Measurements from ENCODE around the gene NR1H4.
A peak's percentile ranks its signal among the peaks of the same experiment; 100 is the strongest.
"Not testable (repeated sequence)": the region's sequence is repeated elsewhere in the genome, so short reads cannot be mapped to it uniquely, and the experiment has no call there.

Gene NR1H4

DNA sequence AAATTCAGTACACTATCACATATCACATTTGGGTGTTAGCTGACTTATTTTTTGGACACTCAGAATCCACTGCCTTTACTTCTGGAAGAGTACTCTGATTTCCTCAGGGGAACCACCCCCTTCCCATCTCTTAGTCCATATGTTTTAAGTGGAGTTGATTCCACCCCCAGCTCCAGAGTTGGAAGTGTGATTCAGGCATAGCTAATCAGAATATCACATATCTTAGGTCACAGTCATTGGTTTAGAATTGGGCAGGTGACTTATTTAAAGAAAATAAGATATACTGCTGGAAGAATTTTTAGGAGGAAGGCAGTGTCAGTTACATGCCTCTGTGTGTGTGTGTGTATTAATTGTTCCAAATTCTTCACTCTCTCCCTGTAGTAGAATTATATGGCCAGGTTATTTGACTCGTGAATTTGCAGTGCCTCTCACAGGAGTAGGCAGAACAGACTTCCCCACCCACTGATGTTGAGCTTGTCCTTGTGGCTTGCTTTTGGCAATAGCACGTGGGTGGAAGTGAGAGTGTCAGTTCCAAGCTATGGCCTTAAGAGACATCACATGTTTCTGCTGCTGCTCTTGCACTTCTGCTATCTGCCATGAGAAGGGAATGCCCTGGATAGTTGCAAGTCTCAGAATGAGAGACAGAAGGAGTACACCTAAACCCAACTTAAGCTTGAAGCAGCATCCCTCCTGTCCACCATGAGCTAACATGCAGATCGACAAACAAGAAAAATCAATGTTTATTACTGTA lies 93.4 kb downstream of the NR1H4 start:
- DNase-seq (ENCODE audit: low read depth in 3 of 3, low spot score in 1 of 3), result no peak

DNA sequence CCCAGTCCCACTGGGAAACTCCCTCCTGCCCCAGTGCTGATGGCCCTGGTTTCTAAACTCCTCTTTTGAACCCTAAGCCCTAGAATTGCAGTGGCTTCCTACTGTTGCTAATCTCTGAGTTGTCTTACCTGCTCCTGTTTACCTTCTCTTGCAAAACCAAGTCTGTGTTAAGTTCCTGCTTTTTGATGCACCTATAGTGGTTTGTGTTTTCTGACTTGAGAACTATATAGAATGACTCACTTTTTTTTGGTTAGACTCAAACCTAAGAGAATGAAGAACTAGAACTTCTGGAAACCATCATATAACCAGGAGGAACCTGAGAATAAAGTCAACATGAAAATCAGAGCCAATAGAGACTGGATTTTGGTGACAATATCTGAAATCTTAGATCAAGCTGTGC lies 94.3 kb downstream of the NR1H4 start:
- no peak for DNase-seq (ENCODE audit: low read depth in 3 of 3, low spot score in 1 of 3)

DNA sequence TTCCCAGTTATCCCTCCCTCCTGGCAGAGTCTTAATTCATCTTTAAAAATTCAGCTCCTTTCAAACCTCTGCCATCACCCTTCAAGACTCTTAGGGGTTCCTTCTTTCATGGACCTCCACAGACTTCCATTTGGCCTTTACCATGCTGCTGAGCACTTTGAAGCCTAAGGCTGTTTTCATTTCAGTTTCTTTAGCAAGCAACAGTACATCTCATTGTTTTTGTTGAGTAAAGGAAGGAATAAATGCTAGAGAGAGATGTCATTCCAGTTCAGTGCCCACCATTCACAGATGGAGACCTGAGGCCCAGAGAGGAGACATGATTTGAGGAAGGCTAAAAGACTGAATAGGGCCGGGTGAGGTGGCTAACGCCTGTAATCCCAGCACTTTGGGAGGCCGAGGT lies 98.5 kb downstream of the NR1H4 start:
- DNase-seq (ENCODE audit: low read depth in 3 of 3, low spot score in 1 of 3), result no peak

DNA sequence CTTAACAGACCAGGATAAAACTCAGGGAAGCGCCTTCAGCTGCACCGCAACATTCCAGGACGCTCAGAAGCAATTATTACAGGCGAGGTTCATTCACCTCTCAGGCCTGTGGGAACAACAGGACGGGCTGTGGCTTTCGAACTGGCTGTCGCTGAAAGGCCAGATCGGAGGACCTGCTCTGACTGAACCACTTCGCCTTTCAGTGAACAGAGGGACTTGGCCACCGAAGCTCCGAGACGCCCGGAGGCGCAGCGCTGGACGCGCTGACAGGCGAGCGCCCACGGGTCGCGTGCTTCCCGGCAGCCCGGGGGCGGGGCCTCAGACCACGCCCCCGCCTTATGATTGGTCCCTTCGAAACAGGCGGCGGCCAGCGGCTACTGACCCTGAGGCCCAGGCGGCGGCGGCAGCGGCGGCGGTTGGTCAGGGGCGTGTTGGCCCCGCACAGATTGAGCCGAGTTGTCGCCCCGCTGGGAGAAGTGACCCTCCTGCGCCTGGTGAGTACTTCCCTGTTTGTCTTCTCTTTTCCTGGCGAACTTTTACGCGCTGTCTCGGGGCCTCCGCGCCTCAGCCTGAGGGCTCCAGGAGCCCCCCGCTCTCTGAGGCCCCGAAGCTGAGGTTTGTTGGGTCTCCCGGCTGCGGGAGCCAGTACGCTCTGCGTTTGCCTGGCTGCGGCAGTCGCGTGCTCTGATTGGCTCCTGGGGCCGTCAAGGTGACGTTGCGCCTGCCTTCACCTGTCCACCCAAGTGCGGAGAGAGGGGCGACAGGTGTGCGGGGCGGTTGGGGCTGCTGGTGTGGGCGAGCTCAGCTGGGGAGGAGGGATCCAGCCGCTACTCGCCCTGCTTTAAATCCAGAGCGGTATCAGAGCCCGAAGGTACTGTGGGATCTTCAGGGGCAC lies 99.9 kb downstream of the NR1H4 start, which contains the start of gene GAS2L3:
Gene GAS2L3 (plus strand): TSS at position 393 of the 895 bp plus-strand sequence. CDS start 21,221 bp downstream, outside the sequence.
- peak in 1 of 3 donors; percentile 38 for DNase-seq (ENCODE audit: low read depth in 3 of 3, low spot score in 1 of 3)

DNA sequence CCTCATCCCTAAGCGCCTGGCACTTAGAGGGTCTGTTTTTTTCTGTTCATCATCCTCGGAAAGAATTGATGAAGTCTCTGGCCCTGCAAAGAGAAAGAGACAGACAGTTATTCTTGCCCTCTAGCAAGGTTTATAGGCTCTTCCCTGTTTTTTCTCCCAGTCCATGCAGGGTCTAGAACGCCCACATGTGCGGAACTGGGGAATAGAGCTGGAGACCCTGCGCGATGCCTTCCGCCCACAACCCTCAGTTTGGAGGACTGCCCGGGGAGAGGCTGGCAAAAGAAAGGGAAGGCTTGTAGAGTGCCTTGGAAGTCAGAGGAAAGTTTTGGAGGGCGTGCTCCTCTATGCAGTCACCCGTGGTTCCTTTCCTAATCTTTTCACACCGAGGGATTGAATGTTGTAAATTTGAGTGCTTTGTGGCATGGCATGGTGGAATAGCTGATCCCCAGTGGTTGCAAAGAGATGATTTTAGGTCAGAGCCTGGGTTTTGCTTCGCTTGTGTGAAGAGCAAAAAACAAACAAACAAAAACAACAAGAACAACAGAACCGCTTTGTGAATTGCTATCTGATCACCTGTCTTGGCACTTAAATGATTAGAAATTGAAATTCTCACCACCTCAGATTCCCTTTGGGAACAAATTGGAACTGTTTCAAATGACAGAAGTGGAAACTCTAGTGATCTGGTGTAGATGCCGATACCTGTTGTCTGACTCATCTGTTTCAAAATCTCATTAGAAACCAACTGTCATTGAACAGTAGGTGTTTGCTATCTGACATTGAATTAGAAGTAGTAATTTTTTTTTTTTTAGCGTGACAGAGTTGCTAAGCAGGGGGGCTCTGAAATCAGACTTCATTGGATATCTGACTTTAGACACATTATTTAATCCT lies 100.8 kb downstream of the NR1H4 start:
- no peak for DNase-seq (ENCODE audit: low read depth in 3 of 3, low spot score in 1 of 3)

DNA sequence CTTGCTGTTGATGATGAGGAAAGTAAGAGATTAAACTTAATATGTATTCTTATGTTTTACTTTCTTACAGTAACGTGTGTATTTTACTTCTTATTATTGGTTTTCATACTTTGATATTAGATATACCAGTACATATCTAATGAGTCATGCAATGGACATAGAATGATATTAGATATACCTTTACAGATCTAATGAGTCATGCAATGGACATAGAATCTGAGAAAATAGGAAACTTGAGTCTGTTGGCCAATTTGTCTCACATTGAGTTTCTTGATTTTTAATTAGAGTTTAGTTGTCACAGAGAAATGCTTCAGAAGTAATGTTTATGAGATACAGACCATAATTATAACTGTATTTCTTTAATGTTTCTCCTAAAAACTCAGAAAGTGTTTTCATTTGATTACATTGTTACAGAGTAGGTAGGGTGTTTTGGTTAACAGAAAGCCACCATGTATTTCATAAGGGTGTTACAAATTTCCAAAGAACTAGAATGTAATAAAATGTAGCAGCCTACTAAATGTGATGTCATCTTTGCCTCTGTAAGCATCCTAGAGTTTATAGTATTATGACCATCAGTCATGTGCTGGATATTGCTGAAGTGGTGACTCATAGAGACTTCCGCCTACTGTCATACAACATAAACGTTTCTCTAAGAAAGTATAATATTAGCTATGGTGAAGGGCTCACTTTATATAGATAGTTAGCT lies 102.8 kb downstream of the NR1H4 start:
- no peak for DNase-seq (ENCODE audit: low read depth in 3 of 3, low spot score in 1 of 3)

DNA sequence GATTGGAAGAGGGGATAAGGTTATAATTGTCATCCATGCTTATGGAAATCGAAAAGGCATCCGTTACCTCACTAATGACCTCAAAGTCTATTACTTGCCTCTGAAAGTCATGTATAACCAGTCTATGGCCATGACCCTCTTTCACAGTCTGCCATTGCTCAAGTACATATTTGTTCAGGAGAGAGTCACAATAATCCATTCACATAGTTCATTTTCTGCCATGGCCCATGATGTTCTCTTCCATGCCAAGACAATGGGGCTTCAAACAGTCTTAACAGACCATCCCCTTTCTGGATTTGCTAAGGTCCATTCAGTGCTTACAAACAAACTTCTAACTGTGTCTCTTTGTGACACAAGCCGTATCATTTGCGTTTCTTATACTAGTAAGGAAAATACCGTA lies 105.3 kb downstream of the NR1H4 start:
- DNase-seq (ENCODE audit: low read depth in 3 of 3, low spot score in 1 of 3), result no peak

DNA sequence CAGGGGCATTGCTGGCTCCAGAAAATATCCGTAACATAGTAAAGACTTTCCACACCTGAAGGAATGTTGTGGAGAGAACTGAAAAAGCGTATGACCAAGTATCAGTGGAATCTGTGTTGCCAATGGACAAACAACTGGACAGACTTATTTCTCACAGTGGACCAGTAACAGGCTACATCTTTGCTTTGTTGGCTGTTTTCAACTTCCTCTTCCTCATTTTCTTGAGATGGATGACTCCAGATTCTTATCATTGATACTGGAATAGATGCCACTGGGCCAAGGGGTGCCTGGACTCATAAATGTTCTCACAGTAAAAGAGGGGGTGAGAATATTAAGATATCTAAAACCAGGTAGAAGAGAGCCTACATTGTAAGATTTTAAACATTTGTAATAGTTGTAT lies 106.2 kb downstream of the NR1H4 start:
- no peak for DNase-seq (ENCODE audit: low read depth in 3 of 3, low spot score in 1 of 3)

DNA sequence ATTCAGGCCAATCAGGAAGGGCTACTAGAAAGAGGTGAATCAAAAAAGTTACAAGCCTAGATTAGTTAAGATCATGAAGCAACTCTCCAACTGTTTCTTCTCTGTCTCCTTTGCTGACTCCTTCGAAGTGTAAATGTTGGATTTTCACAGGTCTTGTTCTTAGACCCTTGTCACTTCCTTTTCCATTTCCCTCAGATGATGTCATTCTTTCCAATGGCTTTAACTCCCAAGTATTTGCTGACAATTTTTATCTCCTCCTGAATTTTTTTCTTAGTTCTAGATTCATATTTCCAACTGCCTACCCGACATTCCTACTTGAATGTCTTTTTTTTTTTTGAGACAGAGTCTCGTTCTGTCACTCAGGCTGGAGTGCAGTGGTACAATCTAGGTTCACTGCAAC lies 110.6 kb downstream of the NR1H4 start:
- DNase-seq (ENCODE audit: low read depth in 3 of 3, low spot score in 1 of 3), result no peak

DNA sequence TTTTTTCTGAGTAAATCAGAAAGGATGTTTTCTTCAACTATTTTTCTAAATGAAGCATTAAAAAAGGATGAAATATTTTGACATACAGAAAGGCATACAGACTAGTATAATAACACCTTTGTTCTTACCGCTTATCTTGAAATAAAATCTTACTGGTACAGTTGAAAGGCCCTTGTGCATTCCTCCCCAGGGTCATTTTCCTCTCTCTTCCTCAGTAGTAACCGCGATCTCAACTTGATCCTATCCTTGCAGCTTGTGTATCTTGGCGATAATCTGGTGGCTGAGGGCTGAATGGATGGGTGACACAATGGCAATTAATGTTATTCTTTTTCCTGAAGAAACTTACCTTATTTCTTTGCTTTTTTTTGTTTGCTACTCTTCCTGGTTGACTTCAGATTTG lies 118.3 kb downstream of the NR1H4 start:
- DNase-seq (ENCODE audit: low read depth in 3 of 3, low spot score in 1 of 3), result no peak

DNA sequence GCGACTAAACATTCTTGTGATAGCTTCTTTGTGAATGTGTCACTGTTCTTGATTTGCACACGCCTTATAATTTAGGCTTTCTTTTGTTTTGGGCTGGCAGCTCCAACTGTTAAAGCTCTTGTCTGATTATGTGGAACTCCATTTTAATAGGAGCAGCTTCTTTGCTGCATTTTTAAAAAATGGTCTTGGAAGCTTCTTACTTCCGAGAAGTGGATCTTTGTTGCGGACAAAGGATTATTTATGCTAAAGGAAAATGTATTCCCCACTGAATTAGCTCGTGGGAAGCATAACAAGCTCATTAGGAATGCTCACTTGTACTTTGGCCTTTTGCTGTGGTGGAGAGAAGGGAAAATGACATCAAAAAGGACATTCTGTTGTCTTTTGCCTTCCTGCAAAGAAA lies 119.8 kb downstream of the NR1H4 start:
- no peak for DNase-seq (ENCODE audit: low read depth in 3 of 3, low spot score in 1 of 3)

DNA sequence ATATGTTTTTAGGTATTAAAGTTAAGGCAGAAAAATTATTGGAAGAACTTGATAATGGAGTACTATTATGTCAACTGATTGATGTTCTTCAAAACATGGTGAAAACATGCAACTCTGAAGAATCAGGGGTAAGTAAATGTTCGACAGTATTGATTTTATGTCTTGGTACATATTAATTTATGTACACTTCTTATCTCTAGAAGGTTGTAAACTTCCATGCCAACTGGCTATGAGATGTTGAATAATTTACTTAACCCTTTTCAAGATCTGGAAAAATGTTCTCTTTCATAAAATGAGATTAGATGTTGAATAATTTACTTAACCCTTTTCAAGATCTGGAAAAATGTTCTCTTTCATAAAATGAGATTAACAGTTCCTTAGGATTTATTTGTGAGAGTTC lies 128.0 kb downstream of the NR1H4 start:
- no peak for DNase-seq (ENCODE audit: low read depth in 3 of 3, low spot score in 1 of 3)

DNA sequence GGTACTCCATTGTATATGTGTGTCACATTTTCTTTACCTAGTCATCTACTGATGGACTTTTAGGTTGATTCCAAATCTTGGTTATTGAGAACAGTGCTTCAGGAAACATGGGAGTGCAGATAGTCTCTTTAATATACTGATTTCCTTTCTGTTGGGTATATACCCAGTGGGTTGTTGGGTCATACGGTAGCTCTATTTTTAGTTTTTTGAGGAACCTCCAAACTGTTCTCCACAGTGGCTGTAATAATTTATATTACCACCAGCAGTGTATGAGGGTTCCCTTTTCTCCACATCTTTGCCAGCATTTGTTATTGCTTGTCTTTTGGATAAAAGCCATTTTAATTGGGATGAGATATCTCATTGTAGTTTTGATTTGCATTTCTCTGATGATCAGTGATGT lies 129.3 kb downstream of the NR1H4 start:
- DNase-seq (ENCODE audit: low read depth in 3 of 3, low spot score in 1 of 3), result not testable (repeated sequence)

DNA sequence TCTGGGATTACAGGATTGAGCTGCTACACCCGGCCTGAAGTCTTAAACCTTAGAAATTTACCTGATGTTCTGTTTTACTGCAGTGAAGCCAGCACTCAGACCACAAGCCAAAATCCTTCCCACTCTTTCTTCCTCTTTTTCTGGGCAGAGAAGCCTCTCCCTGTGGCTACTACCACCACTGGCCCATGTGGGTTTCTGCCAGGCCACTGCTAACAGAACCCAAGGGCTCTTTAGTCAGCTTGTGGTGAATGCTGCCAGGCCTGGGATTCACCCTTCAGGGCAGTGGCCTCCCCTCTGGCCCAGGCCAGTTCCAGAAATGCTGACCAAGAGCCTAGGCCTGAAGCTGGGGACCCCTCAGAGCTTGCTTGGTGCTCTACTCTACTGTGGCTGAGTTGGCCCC lies 135.1 kb downstream of the NR1H4 start:
- DNase-seq (ENCODE audit: low read depth in 3 of 3, low spot score in 1 of 3), result no peak

DNA sequence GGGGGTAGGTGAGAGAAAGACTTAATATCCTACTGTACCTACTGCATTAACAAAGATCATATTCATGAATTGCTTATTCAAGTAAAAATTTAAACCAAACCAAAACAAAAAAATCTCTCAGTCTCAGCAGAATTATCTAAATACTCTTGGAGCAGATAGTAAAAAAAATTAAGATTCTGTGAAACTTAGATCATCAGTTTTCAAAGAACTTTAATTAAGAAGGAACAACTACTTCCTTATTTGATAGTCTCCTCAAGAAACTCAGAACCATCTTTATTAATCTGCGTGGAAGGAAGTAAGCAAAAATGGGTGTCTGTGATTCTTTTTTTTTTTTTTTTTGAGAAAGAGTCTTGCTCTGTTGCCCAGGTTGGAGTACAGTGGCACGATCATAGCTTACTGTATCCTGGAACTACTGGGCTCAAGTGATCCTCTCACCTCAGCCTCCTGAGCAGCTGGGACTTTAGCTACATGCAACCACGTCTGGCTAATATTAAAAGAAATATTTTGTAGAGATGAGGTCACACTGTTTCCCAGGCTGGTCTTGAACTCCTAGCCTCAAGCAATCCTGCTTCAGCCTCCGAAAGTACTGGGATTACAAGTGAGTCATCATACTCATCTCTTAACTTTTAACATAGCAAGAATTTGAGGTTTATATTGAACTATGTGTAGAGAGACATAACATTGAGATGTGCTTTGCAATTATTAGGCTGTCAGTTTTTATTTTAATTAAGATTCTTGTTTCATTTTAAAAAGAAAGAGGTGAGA lies 137.2 kb downstream of the NR1H4 start:
- no peak for DNase-seq (ENCODE audit: low read depth in 3 of 3, low spot score in 1 of 3)

DNA sequence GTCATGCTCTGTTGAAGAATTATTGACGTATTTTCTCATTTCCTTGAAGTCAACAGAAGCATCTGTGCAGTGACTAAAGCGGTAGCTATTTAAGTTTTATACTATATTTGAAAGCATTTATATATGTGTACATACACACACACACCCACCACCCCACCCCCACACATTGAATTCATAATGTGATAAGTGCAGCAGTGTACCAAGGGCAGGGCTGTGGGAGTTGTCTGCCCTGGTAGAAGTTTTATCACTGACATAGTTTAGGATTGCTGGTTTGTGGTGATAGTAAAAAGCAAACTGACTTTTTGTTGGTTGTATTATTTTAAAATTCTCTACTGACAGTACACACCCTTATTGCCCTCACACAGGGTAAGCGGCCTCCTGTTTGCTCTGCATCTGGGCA lies 138.9 kb downstream of the NR1H4 start:
- no peak for DNase-seq (ENCODE audit: low read depth in 3 of 3, low spot score in 1 of 3)

Measured in stimulated activated CD4-positive, alpha-beta T cell treated with anti-CD3 and anti-CD28 coated beads, TNF-alpha, amount 100 ng/mL, for 1 hour (primary cell).